ENCODE measurements around the gene GAPVD1. TPM values are rescaled to one million over a fixed set of nuclear protein-coding genes. Genes with fewer than 3 reads are reported as not detected.

Gene GAPVD1
- total RNA-seq, 1 experiment from 2014 or later, result 30.5 TPM

DNA sequence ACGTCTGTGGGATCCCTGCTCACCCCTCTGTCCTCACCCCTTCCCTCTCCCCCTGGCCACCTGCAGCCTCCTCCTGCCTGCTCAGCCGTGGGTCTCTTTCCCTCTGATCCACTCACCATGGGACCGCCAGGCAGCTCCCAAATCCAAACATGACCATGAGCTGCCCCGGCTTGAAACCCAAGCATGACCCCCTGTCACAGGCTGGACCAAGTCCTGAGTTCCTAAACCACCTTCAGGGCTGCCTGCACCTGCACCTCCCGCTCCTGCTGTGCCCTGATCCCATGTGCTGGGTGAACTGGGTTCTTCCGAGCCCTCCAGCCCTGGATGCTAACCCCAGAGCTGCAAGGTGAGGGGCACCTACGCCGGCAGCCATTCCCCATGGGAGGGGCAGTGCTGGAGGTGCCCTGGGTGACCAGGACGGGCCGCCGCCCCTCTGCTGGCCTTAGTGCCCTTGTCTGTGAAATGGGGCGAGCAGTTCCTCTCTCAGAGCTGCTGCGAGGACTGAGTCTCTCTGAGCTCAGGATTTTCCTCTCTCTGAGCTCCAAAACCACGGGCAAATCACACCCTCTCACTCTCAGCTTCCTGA, 149.6 kb downstream of the GAPVD1 start:
- Histone ChIP-seq H3K4me2 (ENCODE audit: low read length) (no peak overlapping the region), H3F3A (ENCODE audit: low read length, unreplicated experiment) (no peaks in the 10 kb centered on the region), H3K9me2 (replicated peaks; ENCODE audit: low read length) (no peaks in the 10 kb centered on the region), H3K4me3 (ENCODE audit: low read length) (no peak overlapping the region), H4K20me1 (ENCODE audit: low read length) (no peaks in the 10 kb centered on the region), H3K79me2 (ENCODE audit: low read length) (no peaks in the 10 kb centered on the region), H2AFZ (ENCODE audit: low read length) (no peak overlapping the region), H3K27me3 (ENCODE audit: low read length) (no peaks in the 10 kb centered on the region), H3K4me1 (ENCODE audit: insufficient read depth, low read length) (peaks cover 5% of the 10 kb centered on the region), H3K27ac (ENCODE audit: low read length) (no peak overlapping the region), H3K9ac (ENCODE audit: low read length) (no peak overlapping the region), H3K36me3 (ENCODE audit: low read depth, low read length) (no peaks in the 10 kb centered on the region), H3K9me3 (ENCODE audit: low read length) (no peaks in the 10 kb centered on the region)
- CTCF ChIA-PET, result no interaction called here
- intact Hi-C loops (cut with micrococcal nuclease), result no loop called here
- no TSS peak for BruUV-seq (replicated peaks)
- TF ChIP-seq EZH2 (IDR thresholded peaks at IDR 0.05; ENCODE audit: low read length, unreplicated experiment), result no peak
- TF ChIP-seq CTCF (conservative IDR thresholded peaks at IDR 0.05; ENCODE audit: low read depth, low read length), result no peak
- no peak for TF ChIP-seq EZH2phosphoT487 (IDR thresholded peaks at IDR 0.05; ENCODE audit: borderline replicate concordance, low read length)
- ATAC-seq (no peak), DNase-seq (no peak)
- POLR2A ChIA-PET (ENCODE audit: unreplicated experiment), result no interaction called here

DNA sequence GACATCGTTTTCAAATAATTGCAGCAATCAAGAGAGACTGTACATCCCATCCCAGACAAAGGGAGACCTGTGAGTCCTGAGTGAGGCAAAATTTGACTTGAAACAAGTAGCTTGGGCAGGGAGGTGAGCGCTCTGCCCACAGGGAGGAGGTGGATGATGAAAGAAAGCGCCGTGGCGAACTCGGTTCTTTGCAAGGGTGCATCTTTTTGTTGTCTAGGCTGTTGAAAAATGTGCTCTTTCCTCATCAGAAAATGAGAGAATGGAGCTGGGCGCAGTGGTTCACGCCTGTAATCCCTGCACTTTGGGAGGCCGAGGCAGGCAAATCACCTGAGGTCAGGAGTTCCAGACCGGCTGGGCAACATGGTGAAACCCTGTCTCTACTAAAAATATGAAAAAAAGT, 150.5 kb downstream of the GAPVD1 start:
- Histone ChIP-seq H4K20me1 (ENCODE audit: low read length) (no peaks in the 10 kb centered on the region), H3F3A (ENCODE audit: low read length, unreplicated experiment) (no peaks in the 10 kb centered on the region), H3K9ac (ENCODE audit: low read length) (no peak overlapping the region), H3K36me3 (ENCODE audit: low read depth, low read length) (no peaks in the 10 kb centered on the region), H3K9me2 (replicated peaks; ENCODE audit: low read length) (no peaks in the 10 kb centered on the region), H3K79me2 (ENCODE audit: low read length) (no peaks in the 10 kb centered on the region), H3K9me3 (ENCODE audit: low read length) (no peaks in the 10 kb centered on the region), H3K27me3 (ENCODE audit: low read length) (no peaks in the 10 kb centered on the region), H3K4me1 (ENCODE audit: insufficient read depth, low read length) (no peaks in the 10 kb centered on the region), H2AFZ (ENCODE audit: low read length) (no peak overlapping the region), H3K4me2 (ENCODE audit: low read length) (no peak overlapping the region), H3K27ac (ENCODE audit: low read length) (no peak overlapping the region), H3K4me3 (ENCODE audit: low read length) (no peak overlapping the region)
- TF ChIP-seq EZH2 (IDR thresholded peaks at IDR 0.05; ENCODE audit: low read length, unreplicated experiment), result no peak
- no peak for TF ChIP-seq EZH2phosphoT487 (IDR thresholded peaks at IDR 0.05; ENCODE audit: borderline replicate concordance, low read length)
- TF ChIP-seq CTCF (conservative IDR thresholded peaks at IDR 0.05; ENCODE audit: low read depth, low read length), result no peak
- intact Hi-C loops (cut with micrococcal nuclease), result no loop called here
- DNase-seq (no peak), ATAC-seq (no peak)
- BruUV-seq (replicated peaks), result no TSS peak
- CTCF ChIA-PET, result no interaction called here
- POLR2A ChIA-PET (ENCODE audit: unreplicated experiment), result no interaction called here

DNA sequence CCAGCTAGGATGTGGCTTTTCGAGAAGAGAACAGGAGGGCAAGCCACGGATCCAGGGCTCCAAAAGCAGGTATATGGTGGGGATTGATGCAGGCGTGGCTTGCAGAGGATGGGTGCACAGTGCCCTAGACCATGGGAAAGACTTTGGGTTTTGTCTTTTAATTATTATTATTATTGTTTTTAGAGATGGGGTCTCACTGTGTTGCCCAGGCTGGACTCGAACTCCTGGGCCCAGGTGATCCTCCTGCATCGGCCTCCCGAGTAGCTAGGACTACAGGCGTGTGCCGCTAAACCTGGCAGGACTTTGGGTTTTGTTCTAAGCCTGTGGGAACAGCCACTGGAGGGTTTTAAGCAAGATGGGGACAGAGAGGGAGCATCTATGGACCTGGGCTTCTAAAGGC, 152.0 kb downstream of the GAPVD1 start:
- Histone ChIP-seq H2AFZ (ENCODE audit: low read length) (no peak overlapping the region), H3K9me3 (ENCODE audit: low read length) (no peaks in the 10 kb centered on the region), H3K79me2 (ENCODE audit: low read length) (no peaks in the 10 kb centered on the region), H3K9me2 (replicated peaks; ENCODE audit: low read length) (no peaks in the 10 kb centered on the region), H3K4me1 (ENCODE audit: insufficient read depth, low read length) (no peaks in the 10 kb centered on the region), H3K36me3 (ENCODE audit: low read depth, low read length) (no peaks in the 10 kb centered on the region), H3K4me2 (ENCODE audit: low read length) (no peak overlapping the region), H3K4me3 (ENCODE audit: low read length) (no peak overlapping the region), H3K27me3 (ENCODE audit: low read length) (no peaks in the 10 kb centered on the region), H3K9ac (ENCODE audit: low read length) (no peak overlapping the region), H3F3A (ENCODE audit: low read length, unreplicated experiment) (no peaks in the 10 kb centered on the region), H3K27ac (ENCODE audit: low read length) (no peak overlapping the region), H4K20me1 (ENCODE audit: low read length) (no peaks in the 10 kb centered on the region)
- TF ChIP-seq EZH2phosphoT487 (IDR thresholded peaks at IDR 0.05; ENCODE audit: borderline replicate concordance, low read length), result no peak
- no peak for TF ChIP-seq CTCF (conservative IDR thresholded peaks at IDR 0.05; ENCODE audit: low read depth, low read length)
- no peak for TF ChIP-seq EZH2 (IDR thresholded peaks at IDR 0.05; ENCODE audit: low read length, unreplicated experiment)
- POLR2A ChIA-PET (ENCODE audit: unreplicated experiment), result no interaction called here
- CTCF ChIA-PET, result no interaction called here
- BruUV-seq (replicated peaks), result no TSS peak
- no peak for ATAC-seq
- DNase-seq, result no peak
- intact Hi-C loops (cut with micrococcal nuclease), result no loop called here

All from PC-3 (cell line).